GM12878 (cell line): ENCODE data around the gene FBXO38. TPM values are rescaled to one million over a fixed set of nuclear protein-coding genes. Genes with fewer than 3 reads are reported as not detected.

Source experiments
- ATAC-seq: fragments of 200-7000 bp; cut with Tn5 transposase; 3 replicates; pipeline ENCODE4 v1.9.1; 2020; ENCODE audit warnings: mild to moderate bottlenecking, moderate library complexity
- BruUV-seq: library from RNA; stranded (reverse); fragments of 400-500 nt; replicated peaks from 2 replicates; lab custom pipeline; 2021; lab: Mats Ljungman, UMichigan
- CTCF ChIA-PET: fragments of 300-600 bp; sonication (Branson Sonifier 250); formaldehyde crosslinking; extraction: SDS; loops from one replicate; lab custom pipeline; 2021; ENCODE audit warnings: inconsistent platforms; lab: Yijun Ruan, JAX
- POLR2A ChIA-PET: fragments of 350-600 bp; formaldehyde crosslinking; extraction: SDS; loops from one replicate; lab custom pipeline; 2021; ENCODE audit warnings: inconsistent platforms; lab: Charles Lee
- RAD21 ChIA-PET: fragments of 300-600 bp; sonication (Branson Sonifier 250); formaldehyde crosslinking; loops from one replicate; lab custom pipeline; 2023; ENCODE audit warnings: antibody characterized with exemption; ENCODE audit not compliant: unreplicated experiment; lab: Charles Lee
- SMC1A ChIA-PET: fragments of 300-600 bp; sonication (Branson Sonifier 250); formaldehyde crosslinking; loops from one replicate; lab custom pipeline; 2023; ENCODE audit not compliant: unreplicated experiment, uncharacterized antibody; lab: Charles Lee
- DNase-seq: peaks from one replicate; pipeline ENCODE4 v3.0.0-alpha.2; 2011; ENCODE audit warnings: low read depth, low spot score
- FAIRE-seq: peaks from 3 replicates; lab custom pipeline; 2011; peaks lifted over from hg19 to GRCh38; lab: Jason Lieb, UNC
- H2AFZ ChIP-seq: 2 replicates; pipeline ENCODE4 v1.6.0; 2011; ENCODE audit warnings: low read depth, low read length, control low read depth; ENCODE audit not compliant: control insufficient read depth
- H3K27ac ChIP-seq: 2 replicates; pipeline ENCODE4 v1.5.1; 2011; ENCODE audit warnings: control low read depth; ENCODE audit not compliant: control insufficient read depth, insufficient read depth
- H3K27me3 ChIP-seq, 2 experiments: replicated peaks in 1 of 2; 2 replicates each; pipeline versions ENCODE4 v1.6.0 to v1.6.1; 2011; ENCODE audit warnings: low read length in 1 of 2; ENCODE audit not compliant: control insufficient read depth in 2 of 2, insufficient read depth in 2 of 2
- H3K36me3 ChIP-seq, 2 experiments: 2 replicates each; pipeline ENCODE4 v1.5.1; 2011; ENCODE audit warnings: low read length in 1 of 2; ENCODE audit not compliant: control insufficient read depth in 2 of 2, insufficient read depth in 2 of 2
- H3K4me1 ChIP-seq: 2 replicates; pipeline ENCODE4 v1.6.1; 2011; ENCODE audit warnings: mild to moderate bottlenecking, low read length, moderate library complexity, mixed read lengths; ENCODE audit not compliant: control insufficient read depth, insufficient read depth
- H3K4me2 ChIP-seq: 2 replicates; pipeline ENCODE4 v1.6.0; 2011; ENCODE audit warnings: control low read depth; ENCODE audit not compliant: control insufficient read depth, insufficient read depth
- H3K4me3 ChIP-seq: fragments of 200-600 bp; sonication (generic); 2 replicates; pipeline ENCODE4 v1.5.1; 2016
- H3K79me2 ChIP-seq: 2 replicates; pipeline ENCODE4 v1.6.0; 2011; ENCODE audit warnings: low read length; ENCODE audit not compliant: control insufficient read depth, insufficient read depth
- H3K9ac ChIP-seq: 2 replicates; pipeline ENCODE4 v1.8.0; 2011; ENCODE audit warnings: low read length, control low read depth, mixed read lengths; ENCODE audit not compliant: control insufficient read depth, insufficient read depth
- H3K9me3 ChIP-seq: replicated peaks from 3 replicates; pipeline ENCODE4 v1.5.1; 2011; ENCODE audit warnings: mild to moderate bottlenecking, low read length; ENCODE audit not compliant: control insufficient read depth, insufficient read depth
- H4K20me1 ChIP-seq: 2 replicates; pipeline ENCODE4 v1.6.0; 2011; ENCODE audit not compliant: control insufficient read depth, insufficient read depth
- CREM ChIP-seq: IDR thresholded peaks from 2 replicates; pipeline ENCODE4 v1.6.1; 2014; ENCODE audit warnings: antibody characterized with exemption, low read depth
- DPF2 ChIP-seq: fragments of 450-650 bp; IDR thresholded peaks from 2 replicates; pipeline ENCODE4 v1.6.1; 2017; ENCODE audit warnings: mild to moderate bottlenecking
- ETV6 ChIP-seq, 2 experiments: fragments of 450-650 bp in 1 of 2; IDR thresholded peaks in 1 of 2; conservative IDR thresholded peaks in 1 of 2; 2 replicates each; pipeline ENCODE4 v1.6.1; 2014; ENCODE audit warnings: antibody characterized with exemption in 1 of 2, borderline replicate concordance in 1 of 2, low read depth in 1 of 2, mild to moderate bottlenecking in 1 of 2, moderate library complexity in 1 of 2
- HDAC6 ChIP-seq: fragments of 200-600 bp; sonication (generic); IDR thresholded peaks from one replicate; pipeline ENCODE4 v1.8.0; 2017; ENCODE audit warnings: antibody characterized with exemption; ENCODE audit not compliant: unreplicated experiment
- KLF5 ChIP-seq: fragments of 450-650 bp; IDR thresholded peaks from 2 replicates; pipeline ENCODE4 v1.6.1; 2014; ENCODE audit warnings: mild to moderate bottlenecking; ENCODE audit not compliant: partially characterized antibody
- NFIC ChIP-seq: IDR thresholded peaks from 2 replicates; pipeline ENCODE4 v1.6.1; 2012; ENCODE audit warnings: low read depth, mild to moderate bottlenecking, inconsistent platforms, low read length, moderate library complexity
- NFYA ChIP-seq: IDR thresholded peaks from 2 replicates; pipeline ENCODE4 v1.6.1; 2011; ENCODE audit warnings: low read depth, mild to moderate bottlenecking, low read length, improper control_type of control experiment, borderline replicate concordance
- POLR2AphosphoS5 ChIP-seq: IDR thresholded peaks from 2 replicates; pipeline ENCODE4 v1.6.1; 2011; ENCODE audit warnings: mild to moderate bottlenecking, low read length, inconsistent platforms
- SIN3A ChIP-seq: IDR thresholded peaks from 2 replicates; pipeline ENCODE4 v1.6.1; 2012; ENCODE audit warnings: low read depth, low read length, improper control_type of control experiment
- SREBF1 ChIP-seq: IDR thresholded peaks from 2 replicates; pipeline ENCODE4 v1.6.1; 2012; ENCODE audit warnings: mild to moderate bottlenecking, low read length
- SREBF2 ChIP-seq: IDR thresholded peaks from 2 replicates; pipeline ENCODE4 v1.6.1; 2012; ENCODE audit warnings: mild to moderate bottlenecking, low read length
- STAT1 ChIP-seq: fragments of 450-650 bp; conservative IDR thresholded peaks from 2 replicates; pipeline ENCODE4 v1.6.1; 2014; ENCODE audit warnings: antibody characterized with exemption, mild to moderate bottlenecking
- STAT3 ChIP-seq: IDR thresholded peaks from 2 replicates; pipeline ENCODE4 v1.6.1; 2011; ENCODE audit warnings: low read depth, low read length, improper control_type of control experiment
- TAF1 ChIP-seq: IDR thresholded peaks from 2 replicates; pipeline ENCODE4 v1.6.1; 2011; ENCODE audit warnings: mild to moderate bottlenecking, low read depth, low read length, borderline replicate concordance
- TCF3 ChIP-seq: IDR thresholded peaks from 2 replicates; pipeline ENCODE4 v1.6.1; 2012; ENCODE audit warnings: low read depth, mild to moderate bottlenecking, low read length, borderline replicate concordance; ENCODE audit not compliant: insufficient read depth
- YY1 ChIP-seq: IDR thresholded peaks from 2 replicates; pipeline ENCODE4 v1.6.1; 2011; ENCODE audit warnings: low read depth, mild to moderate bottlenecking, low read length
- ZNF274 ChIP-seq: IDR thresholded peaks from one replicate; pipeline ENCODE4 v1.8.0; 2011; ENCODE audit not compliant: insufficient read length, insufficient read depth
- in situ Hi-C: fragments of 300-500 bp; cut with MboI; formaldehyde crosslinking; loops from 9 replicates; pipeline ENCODE4 v1.14.3; 2018; ENCODE audit warnings: mixed read lengths
- intact Hi-C: fragments of 100-400 bp; cut with micrococcal nuclease; formaldehyde crosslinking; loops from one replicate; pipeline ENCODE4 v1.14.2; 2022; ENCODE audit not compliant: unreplicated experiment
- polyA plus RNA-seq, 11 experiments: library from polyadenylated mRNA; depleted of rRNA in 4 of 11; unstranded in 6 of 11; stranded (reverse) in 5 of 11; fragments of >200 nt; fragmentation: Nextera tagmentation in 4 of 11; fragmentation: Illumina TruSeq in 1 of 11; extraction: Ambion mirVana in 4 of 11; extraction: Trizol in 1 of 11; gene quantifications; 1 replicate in 1 of 11; 2 replicates in 10 of 11; pipeline versions ENCODE4 v1.2.1 to v1.2.3, GENCODE V29; 2011 to 2016; ENCODE audit warnings: inconsistent platforms in 2 of 11, missing spikeins in 2 of 11, low read depth in 1 of 11
- total RNA-seq, 4 experiments: library from RNA; depleted of rRNA in 3 of 4; stranded (reverse); fragments of >200 nt in 3 of 4; fragmentation: Illumina TruSeq in 1 of 4; extraction: Trizol in 1 of 4; gene quantifications; 2 replicates each; pipeline versions ENCODE4 v1.2.1 to v1.2.3, GENCODE V29; 2013 to 2021
- TF ChIP-seq, protein P1 (sequence below): fragments of 450-650 bp; IDR thresholded peaks from 2 replicates; pipeline ENCODE4 v1.6.1; 2017; ENCODE audit warnings: mild to moderate bottlenecking, low read depth, inconsistent platforms; ENCODE audit not compliant: poor library complexity, severe bottlenecking
- TF ChIP-seq, protein P2 (sequence below): fragments of 450-650 bp; IDR thresholded peaks from 2 replicates; pipeline ENCODE4 v1.6.1; 2017; ENCODE audit warnings: mild to moderate bottlenecking
- TF ChIP-seq, protein P3 (sequence below): IDR thresholded peaks from 2 replicates; pipeline ENCODE4 v1.6.1; 2011; ENCODE audit warnings: mild to moderate bottlenecking, low read depth, low read length, moderate library complexity; ENCODE audit not compliant: insufficient replicate concordance

FBXO38 gene
- total and polyA plus RNA-seq, 10 of the 15 experiments (the other 5 are each of a cell fraction or from before 2014, with no cell fraction given), result 9.1 to 44.6 (median 28.3) TPM

DNA sequence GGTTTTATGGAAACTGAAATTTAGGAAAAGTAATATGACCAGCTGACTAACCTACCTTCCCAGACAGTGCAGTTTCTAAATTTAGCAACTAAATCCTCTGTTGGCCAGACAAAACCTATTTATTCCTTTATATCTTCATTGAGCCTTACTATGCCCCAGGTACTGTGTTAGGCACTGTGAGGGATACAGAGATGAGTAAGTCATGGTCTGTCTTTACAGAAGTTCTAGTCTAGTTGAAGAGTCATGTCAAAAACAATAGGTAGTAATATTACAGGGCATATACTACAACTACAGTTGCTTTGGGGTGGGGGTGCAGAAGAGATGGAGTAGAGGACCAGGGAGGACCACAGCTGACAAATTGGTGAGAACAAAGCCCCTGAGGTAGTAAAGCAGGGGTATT, 42.8 kb downstream of the FBXO38 start:
- SMC1A ChIA-PET, result no interaction called here
- in situ Hi-C loops, result no loop called here
- DNase-seq, result no peak

More for the DNA sequence above, 42.8 kb downstream of the FBXO38 start:
- ChIA-PET RAD21 (interaction anchor here (1.1 kb wide), 1 partner anchor 306 kb away, joined by 3 read pairs; no protein-coding TSS in a partner anchor), POLR2A (no interaction called here), CTCF (no interaction called here)
- Histone ChIP-seq H3K79me2 (no peaks in the 10 kb centered on the region), H3K9ac (no peak overlapping the region), H3K4me3 (no peak overlapping the region), H3K36me3 (peaks cover 12 to 40% of the 10 kb centered on the region in 2 experiments), H4K20me1 (no peaks in the 10 kb centered on the region), H3K9me3 (no peaks in the 10 kb centered on the region), H2AFZ (no peak overlapping the region), H3K4me2 (no peak overlapping the region), H3K4me1 (no peaks in the 10 kb centered on the region), H3K27ac (no peak overlapping the region), H3K27me3 (no peaks in the 10 kb centered on the region)
- ATAC-seq, result no peak
- intact Hi-C loops, result no loop called here
- TF ChIP-seq ZNF274 (no peak), CREM (no peak), NFYA (no peak), SREBF1 (no peak), YY1 (no peak), TAF1 (no peak), POLR2AphosphoS5 (no peak), NFIC (no peak), HDAC6 (no peak), TCF3 (no peak), ETV6 (conservative IDR thresholded peaks at IDR 0.05 in 1 of 2, IDR thresholded peaks at IDR 0.05 in 1 of 2; ENCODE audit: borderline replicate concordance in 1 of 2, low read depth in 1 of 2) (no peak), STAT1 (no peak), KLF5 (no peak), SREBF2 (no peak), DPF2 (no peak), SIN3A (no peak), STAT3 (no peak)
- TF ChIP-seq, protein P1, sequence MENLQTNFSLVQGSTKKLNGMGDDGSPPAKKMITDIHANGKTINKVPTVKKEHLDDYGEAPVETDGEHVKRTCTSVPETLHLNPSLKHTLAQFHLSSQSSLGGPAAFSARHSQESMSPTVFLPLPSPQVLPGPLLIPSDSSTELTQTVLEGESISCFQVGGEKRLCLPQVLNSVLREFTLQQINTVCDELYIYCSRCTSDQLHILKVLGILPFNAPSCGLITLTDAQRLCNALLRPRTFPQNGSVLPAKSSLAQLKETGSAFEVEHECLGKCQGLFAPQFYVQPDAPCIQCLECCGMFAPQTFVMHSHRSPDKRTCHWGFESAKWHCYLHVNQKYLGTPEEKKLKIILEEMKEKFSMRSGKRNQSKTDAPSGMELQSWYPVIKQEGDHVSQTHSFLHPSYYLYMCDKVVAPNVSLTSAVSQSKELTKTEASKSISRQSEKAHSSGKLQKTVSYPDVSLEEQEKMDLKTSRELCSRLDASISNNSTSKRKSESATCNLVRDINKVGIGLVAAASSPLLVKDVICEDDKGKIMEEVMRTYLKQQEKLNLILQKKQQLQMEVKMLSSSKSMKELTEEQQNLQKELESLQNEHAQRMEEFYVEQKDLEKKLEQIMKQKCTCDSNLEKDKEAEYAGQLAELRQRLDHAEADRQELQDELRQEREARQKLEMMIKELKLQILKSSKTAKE, result no peak
- TF ChIP-seq, protein P2, sequence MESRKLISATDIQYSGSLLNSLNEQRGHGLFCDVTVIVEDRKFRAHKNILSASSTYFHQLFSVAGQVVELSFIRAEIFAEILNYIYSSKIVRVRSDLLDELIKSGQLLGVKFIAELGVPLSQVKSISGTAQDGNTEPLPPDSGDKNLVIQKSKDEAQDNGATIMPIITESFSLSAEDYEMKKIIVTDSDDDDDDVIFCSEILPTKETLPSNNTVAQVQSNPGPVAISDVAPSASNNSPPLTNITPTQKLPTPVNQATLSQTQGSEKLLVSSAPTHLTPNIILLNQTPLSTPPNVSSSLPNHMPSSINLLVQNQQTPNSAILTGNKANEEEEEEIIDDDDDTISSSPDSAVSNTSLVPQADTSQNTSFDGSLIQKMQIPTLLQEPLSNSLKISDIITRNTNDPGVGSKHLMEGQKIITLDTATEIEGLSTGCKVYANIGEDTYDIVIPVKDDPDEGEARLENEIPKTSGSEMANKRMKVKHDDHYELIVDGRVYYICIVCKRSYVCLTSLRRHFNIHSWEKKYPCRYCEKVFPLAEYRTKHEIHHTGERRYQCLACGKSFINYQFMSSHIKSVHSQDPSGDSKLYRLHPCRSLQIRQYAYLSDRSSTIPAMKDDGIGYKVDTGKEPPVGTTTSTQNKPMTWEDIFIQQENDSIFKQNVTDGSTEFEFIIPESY, result no peak
- TF ChIP-seq, protein P3, sequence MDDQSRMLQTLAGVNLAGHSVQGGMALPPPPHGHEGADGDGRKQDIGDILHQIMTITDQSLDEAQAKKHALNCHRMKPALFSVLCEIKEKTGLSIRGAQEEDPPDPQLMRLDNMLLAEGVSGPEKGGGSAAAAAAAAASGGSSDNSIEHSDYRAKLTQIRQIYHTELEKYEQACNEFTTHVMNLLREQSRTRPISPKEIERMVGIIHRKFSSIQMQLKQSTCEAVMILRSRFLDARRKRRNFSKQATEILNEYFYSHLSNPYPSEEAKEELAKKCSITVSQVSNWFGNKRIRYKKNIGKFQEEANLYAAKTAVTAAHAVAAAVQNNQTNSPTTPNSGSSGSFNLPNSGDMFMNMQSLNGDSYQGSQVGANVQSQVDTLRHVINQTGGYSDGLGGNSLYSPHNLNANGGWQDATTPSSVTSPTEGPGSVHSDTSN, result no peak
- no peak for FAIRE-seq
- BruUV-seq, result no TSS peak
